Endodermal cell (in vitro differentiated cells): ENCODE measurements around the gene ROBO4. TPM values are rescaled to one million over a fixed set of nuclear protein-coding genes. Genes with fewer than 3 reads are reported as not detected.

ENCODE experiments used
- DNase-seq: peaks from one replicate; pipeline ENCODE4 v3.0.0-alpha.2; 2017
- H3K27ac ChIP-seq: 2 replicates; pipeline ENCODE4 v1.5.1; 2013; ENCODE audit warnings: mild to moderate bottlenecking, low read depth, low read length, moderate library complexity
- H3K27me3 ChIP-seq: 2 replicates; pipeline ENCODE4 v1.6.1; 2013; ENCODE audit warnings: mild to moderate bottlenecking, low read length, moderate library complexity; ENCODE audit not compliant: insufficient read depth, control insufficient read depth, poor library complexity, severe bottlenecking
- H3K36me3 ChIP-seq: 2 replicates; pipeline ENCODE4 v1.7.0; 2013; ENCODE audit warnings: mild to moderate bottlenecking, low read length, moderate library complexity; ENCODE audit not compliant: control insufficient read depth, insufficient read depth
- H3K4me1 ChIP-seq: one replicate; pipeline ENCODE4 v1.7.0; 2013; ENCODE audit warnings: low read length; ENCODE audit not compliant: control insufficient read depth, insufficient read depth
- H3K4me3 ChIP-seq: 2 replicates; pipeline ENCODE4 v1.5.1; 2013; ENCODE audit warnings: mild to moderate bottlenecking, low read length, moderate library complexity
- H3K9ac ChIP-seq: 2 replicates; pipeline ENCODE4 v1.6.1; 2013; ENCODE audit warnings: mild to moderate bottlenecking, low read length, moderate library complexity; ENCODE audit not compliant: poor library complexity, severe bottlenecking; ENCODE audit errors: extremely low read depth
- H3K9me3 ChIP-seq: 2 replicates; pipeline ENCODE4 v1.6.1; 2013; ENCODE audit warnings: mild to moderate bottlenecking, low read length, moderate library complexity; ENCODE audit not compliant: control insufficient read depth
- H3K27ac Mint-ChIP-seq: 2 replicates; pipeline ENCODE4 v1.8.0; 2020; ENCODE audit warnings: mixed read lengths
- H3K27me3 Mint-ChIP-seq: 2 replicates; pipeline ENCODE4 v1.8.0; 2021; ENCODE audit warnings: mild to moderate bottlenecking, mixed read lengths; ENCODE audit not compliant: insufficient read depth
- H3K36me3 Mint-ChIP-seq: 2 replicates; pipeline ENCODE4 v1.8.0; 2020; ENCODE audit warnings: low read depth, mixed read lengths
- H3K4me1 Mint-ChIP-seq: 2 replicates; pipeline ENCODE4 v1.8.0; 2020; ENCODE audit warnings: mixed read lengths
- H3K4me3 Mint-ChIP-seq: 2 replicates; pipeline ENCODE4 v1.8.0; 2020; ENCODE audit warnings: mild to moderate bottlenecking, moderate library complexity, mixed read lengths
- H3K9me3 Mint-ChIP-seq: 2 replicates; pipeline ENCODE4 v1.8.0; 2020; ENCODE audit warnings: mild to moderate bottlenecking, mixed read lengths
- WGBS, 2 experiments: methylation state at CpG; one replicate each; pipeline versions ENCODE4 v1.1.5 to v1.1.7; 2013; ENCODE audit warnings: missing lambda C conversion rate in 2 of 2, mixed read lengths in 1 of 2; ENCODE audit not compliant: insufficient coverage in 1 of 2, insufficient read length in 1 of 2; 5-methylcytosine and 5-hydroxymethylcytosine counted together
- total RNA-seq, 2 donors: library from RNA; stranded (reverse); fragmentation: NEBNext Ultra II Directional in 1 of 2; extraction: Animal tissue kit (Norgen Biotek cat#: 25700) in 1 of 2; gene quantifications; 2 replicates in 1 of 2; 3 replicates in 1 of 2; pipeline ENCODE4 v1.2.1, GENCODE V29; 2021
- TF ChIP-seq, protein P1 (sequence below): fragments of 200-600 bp; sonication (generic); conservative IDR thresholded peaks from 2 replicates; pipeline ENCODE4 v1.5.0; 2021; ENCODE audit warnings: antibody characterized with exemption, mild to moderate bottlenecking

ROBO4 gene
- total RNA-seq, 2 donors from 2014 or later: 0.59 TPM; not detected in 1

DNA sequence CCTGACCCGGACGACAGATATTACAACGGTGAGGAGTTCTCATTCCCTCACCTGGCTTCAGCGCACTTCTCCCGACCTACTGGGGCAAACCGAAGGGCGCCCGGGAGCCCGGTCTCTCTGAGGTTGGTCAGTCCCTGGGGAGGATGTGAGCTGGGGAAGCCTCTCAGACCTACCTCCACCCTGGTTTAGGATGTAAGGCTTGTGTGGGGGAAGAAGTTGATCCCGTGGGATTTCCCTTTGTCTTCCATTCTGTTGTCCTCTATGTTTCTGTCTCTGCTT lies 20.1 kb downstream of the ROBO4 start:
- no peak overlapping the region for H3K4me3 ChIP-seq
- TF ChIP-seq, protein P1, sequence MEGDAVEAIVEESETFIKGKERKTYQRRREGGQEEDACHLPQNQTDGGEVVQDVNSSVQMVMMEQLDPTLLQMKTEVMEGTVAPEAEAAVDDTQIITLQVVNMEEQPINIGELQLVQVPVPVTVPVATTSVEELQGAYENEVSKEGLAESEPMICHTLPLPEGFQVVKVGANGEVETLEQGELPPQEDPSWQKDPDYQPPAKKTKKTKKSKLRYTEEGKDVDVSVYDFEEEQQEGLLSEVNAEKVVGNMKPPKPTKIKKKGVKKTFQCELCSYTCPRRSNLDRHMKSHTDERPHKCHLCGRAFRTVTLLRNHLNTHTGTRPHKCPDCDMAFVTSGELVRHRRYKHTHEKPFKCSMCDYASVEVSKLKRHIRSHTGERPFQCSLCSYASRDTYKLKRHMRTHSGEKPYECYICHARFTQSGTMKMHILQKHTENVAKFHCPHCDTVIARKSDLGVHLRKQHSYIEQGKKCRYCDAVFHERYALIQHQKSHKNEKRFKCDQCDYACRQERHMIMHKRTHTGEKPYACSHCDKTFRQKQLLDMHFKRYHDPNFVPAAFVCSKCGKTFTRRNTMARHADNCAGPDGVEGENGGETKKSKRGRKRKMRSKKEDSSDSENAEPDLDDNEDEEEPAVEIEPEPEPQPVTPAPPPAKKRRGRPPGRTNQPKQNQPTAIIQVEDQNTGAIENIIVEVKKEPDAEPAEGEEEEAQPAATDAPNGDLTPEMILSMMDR: no peak
- no peaks in the 10 kb centered on the region for H3K9me3 Mint-ChIP-seq
- peak overlapping the region; percentile 73 for H3K4me3 Mint-ChIP-seq
- H3K36me3 ChIP-seq: no peaks in the 10 kb centered on the region
- no peaks in the 10 kb centered on the region for H3K4me1 ChIP-seq
- no peak overlapping the region for H3K27ac Mint-ChIP-seq
- H3K27ac ChIP-seq: no peak overlapping the region
- no peak overlapping the region for H3K9ac ChIP-seq
- peaks cover 43% of the 10 kb centered on the region for H3K27me3 Mint-ChIP-seq
- H3K27me3 ChIP-seq: peaks cover 43% of the 10 kb centered on the region
- 89% methylated on average over 9 of the region's 10 CpGs; no CpG with 5 or more reads in 1 of the 2 experiments for WGBS, 2 experiments
- H3K9me3 ChIP-seq: no peaks in the 10 kb centered on the region
- H3K36me3 Mint-ChIP-seq: peaks cover 2% of the 10 kb centered on the region
- H3K4me1 Mint-ChIP-seq: peaks cover 12% of the 10 kb centered on the region
- DNase-seq: no peak

GRCh38 chr11:124876818-124877630 lies 20.6 kb downstream of the ROBO4 start:
- peaks cover 12% of the 10 kb centered on the region for H3K4me1 Mint-ChIP-seq
- Histone ChIP-seq H3K27me3 (peaks cover 49% of the 10 kb centered on the region), H3K9ac (peak overlapping the region; percentile 55), H3K9me3 (no peaks in the 10 kb centered on the region), H3K4me3 (peak overlapping the region; percentile 83), H3K27ac (no peak overlapping the region), H3K36me3 (no peaks in the 10 kb centered on the region), H3K4me1 (no peaks in the 10 kb centered on the region)
- H3K9me3 Mint-ChIP-seq: no peaks in the 10 kb centered on the region
- DNase-seq: peak; percentile 77
- H3K27ac Mint-ChIP-seq: peak overlapping the region; percentile 95
- H3K4me3 Mint-ChIP-seq: peak overlapping the region; percentile 73
- peaks cover 48% of the 10 kb centered on the region for H3K27me3 Mint-ChIP-seq
- WGBS, 2 experiments: 59 to 64% methylated on average over 18 to 30 of the region's 30 CpGs
- TF ChIP-seq, protein P1: no peak
- peaks cover 2% of the 10 kb centered on the region for H3K36me3 Mint-ChIP-seq

DNA sequence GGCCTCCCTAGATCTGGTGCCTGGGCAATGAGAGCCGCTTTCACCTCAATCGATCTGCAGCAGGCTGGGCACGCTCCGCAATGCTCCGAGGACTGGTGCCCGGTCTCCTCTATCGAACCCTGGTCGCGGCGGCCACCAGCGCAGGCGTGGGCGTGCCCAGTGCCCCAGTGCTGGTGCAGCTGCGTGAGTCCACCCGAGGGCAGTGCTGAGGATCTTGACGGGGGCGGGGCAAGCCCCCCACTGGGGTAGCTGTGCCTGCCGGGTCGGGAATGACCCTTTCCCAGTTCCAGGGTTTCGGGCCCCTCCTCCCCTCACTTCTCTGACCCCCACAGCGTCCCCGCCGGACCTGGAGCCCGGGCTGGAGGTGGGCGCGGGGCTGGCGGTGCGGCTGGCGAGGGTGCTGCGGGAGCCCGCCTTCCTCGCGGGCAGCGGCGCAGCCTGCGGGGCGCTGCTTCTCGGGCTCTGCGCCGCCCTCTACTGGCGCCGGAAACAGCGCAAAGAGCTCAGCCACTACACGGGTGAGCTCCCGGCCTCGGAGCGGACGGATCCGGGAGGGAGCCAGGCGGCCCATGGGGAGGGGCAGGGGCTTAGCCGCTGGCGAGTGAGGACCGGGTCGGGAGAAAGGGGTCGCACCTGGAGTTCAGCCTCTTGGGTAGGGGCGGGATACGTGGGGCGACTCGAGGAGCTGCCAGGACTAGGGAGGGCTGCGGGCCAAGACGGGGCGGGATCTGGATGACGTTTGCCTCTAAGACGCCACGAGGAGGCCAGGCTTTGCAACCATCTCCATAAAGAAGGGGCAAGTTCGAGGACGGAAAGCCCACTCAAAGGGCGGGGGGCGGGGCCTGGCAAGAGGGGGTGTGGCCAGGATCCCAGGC lies 21.5 kb downstream of the ROBO4 start:
- H3K9ac ChIP-seq: peak overlapping the region; percentile 55
- Mint-ChIP-seq H3K4me3 (peak overlapping the region; percentile 73), H3K9me3 (no peaks in the 10 kb centered on the region), H3K4me1 (peaks cover 12% of the 10 kb centered on the region), H3K36me3 (peaks cover 2% of the 10 kb centered on the region), H3K27ac (peak overlapping the region; percentile 95), H3K27me3 (peaks cover 57% of the 10 kb centered on the region)
- H3K27me3 ChIP-seq: peaks cover 57% of the 10 kb centered on the region
- no peaks in the 10 kb centered on the region for H3K9me3 ChIP-seq
- DNase-seq: peak; percentile 97
- H3K4me3 ChIP-seq: peak overlapping the region; percentile 83
- H3K27ac ChIP-seq: peak overlapping the region; percentile 88
- no peaks in the 10 kb centered on the region for H3K4me1 ChIP-seq
- TF ChIP-seq, protein P1: peak; percentile 86
- WGBS, 2 experiments: 0 to 1% methylated on average over 12 to 69 of the region's 69 CpGs
- no peaks in the 10 kb centered on the region for H3K36me3 ChIP-seq
